ENCODE results near the gene SDK1.

- TF ChIP-seq CTCF (IDR thresholded peaks at IDR 0.05; ENCODE audit: borderline replicate concordance, extremely low read depth, low read length, poor library complexity, severe bottlenecking): no peak
- TF ChIP-seq EZH2 (IDR thresholded peaks at IDR 0.05; ENCODE audit: borderline replicate concordance, low read depth, low read length, severe bottlenecking): no peak
Observed at GRCh38 chr7:3721422-3721821, 420.4 kb downstream of the SDK1 start.
